ENCODE measurements around the gene STRN.
"Not testable (repeated sequence)": the region's sequence is repeated elsewhere in the genome, so short reads cannot be mapped to it uniquely, and the experiment has no call there.

STRN gene

GRCh38 chr2:36902385-36903120, 63.8 kb downstream of the STRN start:
- no peak for DNase-seq

- DNase-seq = no peak
Measured at GRCh38 chr2:36892805-36893204, 73.5 kb downstream of the STRN start.

- DNase-seq = no peak
Measured at GRCh38 chr2:36889795-36890194, 76.5 kb downstream of the STRN start.

- not testable (repeated sequence) for DNase-seq
Measured at GRCh38 chr2:36887095-36887494, 79.2 kb downstream of the STRN start.

GRCh38 chr2:36886664-36887063, 79.7 kb downstream of the STRN start:
- no peak for DNase-seq

- no peak for DNase-seq
Measured at GRCh38 chr2:36885605-36886004, 80.7 kb downstream of the STRN start.

GRCh38 chr2:36882532-36882931, 83.8 kb downstream of the STRN start:
- DNase-seq = no peak

- DNase-seq = no peak
Measured at GRCh38 chr2:36881816-36882215, 84.5 kb downstream of the STRN start.

- no peak for DNase-seq
Measured at GRCh38 chr2:36878429-36878828, 87.9 kb downstream of the STRN start.

- DNase-seq = no peak
Measured at GRCh38 chr2:36871068-36871707, 95.1 kb downstream of the STRN start.

GRCh38 chr2:36869606-36870005, 96.7 kb downstream of the STRN start:
- no peak for DNase-seq

GRCh38 chr2:36861896-36862295, 104.4 kb downstream of the STRN start:
- DNase-seq = no peak

- no peak for DNase-seq
Measured at GRCh38 chr2:36859366-36859792, 107.0 kb downstream of the STRN start.

GRCh38 chr2:36858551-36859365, 107.6 kb downstream of the STRN start:
- DNase-seq = no peak

- DNase-seq = no peak
Measured at GRCh38 chr2:36857713-36858112, 108.6 kb downstream of the STRN start.

GRCh38 chr2:36855429-36855828, 110.9 kb downstream of the STRN start:
- no peak for DNase-seq

GRCh38 chr2:36854241-36854640, 112.1 kb downstream of the STRN start:
- no peak for DNase-seq

GRCh38 chr2:36849265-36849664, 117.1 kb downstream of the STRN start:
- no peak for DNase-seq

- DNase-seq = no peak
Measured at GRCh38 chr2:36843838-36844237, 122.5 kb downstream of the STRN start.

GRCh38 chr2:36839976-36840617, 126.2 kb downstream of the STRN start:
- no peak for DNase-seq

GRCh38 chr2:36834731-36835524, 131.4 kb downstream of the STRN start:
- no peak for DNase-seq

GRCh38 chr2:36834203-36834602, 132.1 kb downstream of the STRN start:
- DNase-seq = no peak
